K562 (cell line): ENCODE data around the gene ASB10. TPM values are rescaled to one million over a fixed set of nuclear protein-coding genes. Genes with fewer than 3 reads are reported as not detected.

Source experiments
- ERF ChIP-seq: fragments of 450-650 bp; formaldehyde crosslinking; IDR thresholded peaks from 2 replicates; pipeline ENCODE4 v1.4.0; 2020; ENCODE audit warnings: mild to moderate bottlenecking, mixed read lengths
- FOXK2 ChIP-seq, 2 experiments: fragments of 450-650 bp; IDR thresholded peaks in 1 of 2; conservative IDR thresholded peaks in 1 of 2; 2 replicates each; pipeline ENCODE4 v1.6.1; 2016; ENCODE audit warnings: low read depth in 2 of 2, mild to moderate bottlenecking in 1 of 2
- MTA1 ChIP-seq: fragments of 450-650 bp; IDR thresholded peaks from 2 replicates; pipeline ENCODE4 v1.6.1; 2017; ENCODE audit warnings: borderline replicate concordance
- NCOA1 ChIP-seq: fragments of 450-650 bp; IDR thresholded peaks from 2 replicates; pipeline ENCODE4 v1.6.1; 2016; ENCODE audit warnings: low read depth
- PTTG1 ChIP-seq: fragments of 450-650 bp; IDR thresholded peaks from 2 replicates; pipeline ENCODE4 v1.6.1; 2016; ENCODE audit warnings: low read depth, mild to moderate bottlenecking, missing genetic modification characterization, missing compliant biosample characterization
- SAFB2 ChIP-seq: fragments of 200-400 bp; formaldehyde crosslinking; IDR thresholded peaks from 2 replicates; pipeline ENCODE4 v1.6.1; 2018; ENCODE audit warnings: borderline replicate concordance, low read length, low read depth, moderate library complexity; ENCODE audit not compliant: severe bottlenecking
- SAP30 ChIP-seq: fragments of 200-600 bp; sonication (generic); IDR thresholded peaks from 2 replicates; pipeline ENCODE4 v1.6.1; 2012; ENCODE audit warnings: borderline replicate concordance, low read depth, mild to moderate bottlenecking, moderate library complexity, low read length, control low read depth, inconsistent platforms; ENCODE audit not compliant: insufficient read depth, poor library complexity, severe bottlenecking
- ZC3H8 ChIP-seq: fragments of 450-650 bp; IDR thresholded peaks from 2 replicates; pipeline ENCODE4 v1.6.1; 2017
- ZNF146 ChIP-seq: IDR thresholded peaks from one replicate; pipeline ENCODE4 v1.6.1; 2018; ENCODE audit warnings: missing compliant biosample characterization; ENCODE audit not compliant: unreplicated experiment
- ZNF197 ChIP-seq: fragments of 200-800 bp; sonication (Bioruptor generic); IDR thresholded peaks from 2 replicates; pipeline ENCODE4 v1.6.1; 2016; ENCODE audit warnings: low read depth, missing genetic modification characterization, missing compliant biosample characterization
- ZNF253 ChIP-seq: fragments of 250-450 bp; sonication (Bioruptor Pico); conservative IDR thresholded peaks from 2 replicates; pipeline ENCODE4 v1.6.1; 2021; ENCODE audit warnings: mild to moderate bottlenecking
- ZNF583 ChIP-seq: fragments of 250-450 bp; sonication (Bioruptor Pico); IDR thresholded peaks from 2 replicates; pipeline ENCODE4 v1.4.0; 2020
- ZNF780A ChIP-seq: fragments of 250-450 bp; sonication (Bioruptor Pico); IDR thresholded peaks from 2 replicates; pipeline ENCODE4 v1.5.0; 2021; ENCODE audit warnings: mild to moderate bottlenecking
- polyA plus RNA-seq, 8 experiments: library from polyadenylated mRNA; depleted of rRNA in 4 of 8; stranded (reverse) in 5 of 8; unstranded in 3 of 8; fragments of >200 nt; fragmentation: Nextera tagmentation in 2 of 8; fragmentation: Illumina TruSeq in 1 of 8; extraction: Ambion mirVana in 2 of 8; extraction: Trizol in 1 of 8; gene quantifications; 2 replicates each; pipeline versions ENCODE4 v1.2.1 to v1.2.3, GENCODE V29; 2011 to 2014; ENCODE audit warnings: inconsistent platforms in 1 of 8, missing spikeins in 1 of 8
- total RNA-seq, 7 experiments: library from RNA; depleted of rRNA in 6 of 7; stranded (reverse); fragments of >200 nt in 6 of 7; fragmentation: Illumina TruSeq in 2 of 7; extraction: Trizol in 2 of 7; gene quantifications; 2 replicates each; pipeline versions ENCODE4 v1.2.1 to v1.2.3, GENCODE V29; 2011 to 2021; ENCODE audit warnings: low replicate concordance in 1 of 7
- TF ChIP-seq, protein P1 (sequence below): sonication (generic); formaldehyde crosslinking; IDR thresholded peaks from 2 replicates; pipeline ENCODE4 v1.8.1; 2023; ENCODE audit warnings: mild to moderate bottlenecking, missing genetic modification reagents
- TF ChIP-seq, protein P2 (sequence below): fragments of 450-650 bp; IDR thresholded peaks from 2 replicates; pipeline ENCODE4 v1.6.1; 2016; ENCODE audit warnings: mild to moderate bottlenecking
- TF ChIP-seq, protein P3 (sequence below): fragments of 450-650 bp; formaldehyde crosslinking; IDR thresholded peaks from 2 replicates; pipeline ENCODE4 v1.4.0; 2020; ENCODE audit warnings: mild to moderate bottlenecking, moderate library complexity
- TF ChIP-seq, protein P4 (sequence below): fragments of 250-450 bp; sonication (Bioruptor Pico); IDR thresholded peaks from 2 replicates; pipeline ENCODE4 v1.8.0; 2022; ENCODE audit warnings: moderate library complexity, mild to moderate bottlenecking, inconsistent platforms
- TF ChIP-seq, protein P5 (sequence below): fragments of 450-650 bp; formaldehyde crosslinking; IDR thresholded peaks from 2 replicates; pipeline ENCODE4 v1.4.0; 2020; ENCODE audit warnings: mild to moderate bottlenecking, moderate library complexity
- TF ChIP-seq, protein P6 (sequence below): sonication (generic); IDR thresholded peaks from 2 replicates; pipeline ENCODE4 v1.6.1; 2016

Gene ASB10
- total and polyA plus RNA-seq, 9 of the 15 experiments (the other 6 are each of a cell fraction or from before 2014, with no cell fraction given): not detected

DNA sequence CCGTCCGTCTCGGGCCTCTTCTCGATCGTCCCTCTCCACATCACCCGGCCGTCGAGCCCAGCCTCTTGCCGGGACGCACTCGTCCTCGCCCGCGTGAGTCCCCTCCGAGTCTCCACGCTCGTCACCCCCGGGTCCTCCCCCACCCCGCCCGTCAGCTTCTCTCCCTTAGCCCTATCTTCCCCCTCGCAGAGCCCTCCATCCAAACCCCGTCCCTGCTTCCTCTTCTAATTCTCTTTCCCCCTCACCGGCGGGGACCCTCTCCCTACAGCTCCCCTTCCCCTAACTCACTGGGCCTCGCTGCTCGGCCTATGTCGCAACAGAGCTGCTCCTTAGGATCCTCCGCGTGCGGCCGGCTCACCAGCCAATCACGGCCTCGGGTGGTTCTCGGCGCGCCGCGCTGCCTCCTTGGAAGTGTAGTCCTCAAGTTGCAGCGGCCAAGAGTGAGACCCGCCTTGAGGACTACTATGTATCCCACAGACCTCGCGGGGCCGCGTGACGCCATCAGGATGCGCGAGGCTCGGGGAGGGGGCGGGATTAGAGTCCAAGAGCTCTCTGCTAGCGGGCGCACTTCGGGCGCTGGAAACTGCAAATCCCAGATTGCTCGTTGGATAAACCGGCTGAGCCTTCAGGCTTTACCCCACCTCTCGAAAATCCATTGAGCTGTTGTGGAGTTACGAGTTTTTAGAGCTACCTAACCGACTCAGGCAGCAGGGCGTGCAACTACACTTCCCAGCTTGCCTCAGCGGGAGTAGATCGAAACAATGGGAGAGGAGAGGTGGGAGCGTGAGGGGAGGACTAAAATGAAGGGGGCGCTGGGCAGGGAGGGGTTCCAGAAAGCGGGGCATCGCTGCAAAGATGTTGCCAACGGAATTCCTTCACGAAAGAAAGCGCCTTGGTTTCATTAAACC is 40.1 kb upstream of the ASB10 start, which contains the start of gene ABCF2 (continued):
- TF ChIP-seq ZNF780A (CRISPR knock-in tag): no peak
- TF ChIP-seq ZNF583: no peak
- peak; percentile 58 for TF ChIP-seq NCOA1
- TF ChIP-seq SAFB2: no peak
- no peak for TF ChIP-seq ZNF146
- TF ChIP-seq MTA1: peak; percentile 100
- TF ChIP-seq, protein P1, sequence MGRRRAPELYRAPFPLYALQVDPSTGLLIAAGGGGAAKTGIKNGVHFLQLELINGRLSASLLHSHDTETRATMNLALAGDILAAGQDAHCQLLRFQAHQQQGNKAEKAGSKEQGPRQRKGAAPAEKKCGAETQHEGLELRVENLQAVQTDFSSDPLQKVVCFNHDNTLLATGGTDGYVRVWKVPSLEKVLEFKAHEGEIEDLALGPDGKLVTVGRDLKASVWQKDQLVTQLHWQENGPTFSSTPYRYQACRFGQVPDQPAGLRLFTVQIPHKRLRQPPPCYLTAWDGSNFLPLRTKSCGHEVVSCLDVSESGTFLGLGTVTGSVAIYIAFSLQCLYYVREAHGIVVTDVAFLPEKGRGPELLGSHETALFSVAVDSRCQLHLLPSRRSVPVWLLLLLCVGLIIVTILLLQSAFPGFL: no peak
- TF ChIP-seq, protein P2, sequence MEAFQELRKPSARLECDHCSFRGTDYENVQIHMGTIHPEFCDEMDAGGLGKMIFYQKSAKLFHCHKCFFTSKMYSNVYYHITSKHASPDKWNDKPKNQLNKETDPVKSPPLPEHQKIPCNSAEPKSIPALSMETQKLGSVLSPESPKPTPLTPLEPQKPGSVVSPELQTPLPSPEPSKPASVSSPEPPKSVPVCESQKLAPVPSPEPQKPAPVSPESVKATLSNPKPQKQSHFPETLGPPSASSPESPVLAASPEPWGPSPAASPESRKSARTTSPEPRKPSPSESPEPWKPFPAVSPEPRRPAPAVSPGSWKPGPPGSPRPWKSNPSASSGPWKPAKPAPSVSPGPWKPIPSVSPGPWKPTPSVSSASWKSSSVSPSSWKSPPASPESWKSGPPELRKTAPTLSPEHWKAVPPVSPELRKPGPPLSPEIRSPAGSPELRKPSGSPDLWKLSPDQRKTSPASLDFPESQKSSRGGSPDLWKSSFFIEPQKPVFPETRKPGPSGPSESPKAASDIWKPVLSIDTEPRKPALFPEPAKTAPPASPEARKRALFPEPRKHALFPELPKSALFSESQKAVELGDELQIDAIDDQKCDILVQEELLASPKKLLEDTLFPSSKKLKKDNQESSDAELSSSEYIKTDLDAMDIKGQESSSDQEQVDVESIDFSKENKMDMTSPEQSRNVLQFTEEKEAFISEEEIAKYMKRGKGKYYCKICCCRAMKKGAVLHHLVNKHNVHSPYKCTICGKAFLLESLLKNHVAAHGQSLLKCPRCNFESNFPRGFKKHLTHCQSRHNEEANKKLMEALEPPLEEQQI: no peak
- TF ChIP-seq, protein P3, sequence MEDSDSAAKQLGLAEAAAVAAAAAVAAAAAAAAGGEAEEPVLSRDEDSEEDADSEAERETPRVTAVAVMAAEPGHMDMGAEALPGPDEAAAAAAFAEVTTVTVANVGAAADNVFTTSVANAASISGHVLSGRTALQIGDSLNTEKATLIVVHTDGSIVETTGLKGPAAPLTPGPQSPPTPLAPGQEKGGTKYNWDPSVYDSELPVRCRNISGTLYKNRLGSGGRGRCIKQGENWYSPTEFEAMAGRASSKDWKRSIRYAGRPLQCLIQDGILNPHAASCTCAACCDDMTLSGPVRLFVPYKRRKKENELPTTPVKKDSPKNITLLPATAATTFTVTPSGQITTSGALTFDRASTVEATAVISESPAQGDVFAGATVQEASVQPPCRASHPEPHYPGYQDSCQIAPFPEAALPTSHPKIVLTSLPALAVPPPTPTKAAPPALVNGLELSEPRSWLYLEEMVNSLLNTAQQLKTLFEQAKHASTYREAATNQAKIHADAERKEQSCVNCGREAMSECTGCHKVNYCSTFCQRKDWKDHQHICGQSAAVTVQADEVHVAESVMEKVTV: no peak
- peak; percentile 59 to 77; a peak in 2 of 4 replicates for TF ChIP-seq FOXK2 (conservative IDR thresholded peaks at IDR 0.05 in 1 of 2, IDR thresholded peaks at IDR 0.05 in 1 of 2; ENCODE audit: low read depth in 2 of 2)
- TF ChIP-seq, protein P4, sequence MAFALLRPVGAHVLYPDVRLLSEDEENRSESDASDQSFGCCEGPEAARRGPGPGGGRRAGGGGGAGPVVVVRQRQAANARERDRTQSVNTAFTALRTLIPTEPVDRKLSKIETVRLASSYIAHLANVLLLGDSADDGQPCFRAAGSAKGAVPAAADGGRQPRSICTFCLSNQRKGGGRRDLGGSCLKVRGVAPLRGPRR (CRISPR knock-in tag): no peak
- peak; percentile 89; the same call in 1 of the 2 replicates for TF ChIP-seq ZNF197
- no peak; the same call in 1 of the 2 replicates for TF ChIP-seq ERF (CRISPR knock-in tag)
- TF ChIP-seq, protein P5, sequence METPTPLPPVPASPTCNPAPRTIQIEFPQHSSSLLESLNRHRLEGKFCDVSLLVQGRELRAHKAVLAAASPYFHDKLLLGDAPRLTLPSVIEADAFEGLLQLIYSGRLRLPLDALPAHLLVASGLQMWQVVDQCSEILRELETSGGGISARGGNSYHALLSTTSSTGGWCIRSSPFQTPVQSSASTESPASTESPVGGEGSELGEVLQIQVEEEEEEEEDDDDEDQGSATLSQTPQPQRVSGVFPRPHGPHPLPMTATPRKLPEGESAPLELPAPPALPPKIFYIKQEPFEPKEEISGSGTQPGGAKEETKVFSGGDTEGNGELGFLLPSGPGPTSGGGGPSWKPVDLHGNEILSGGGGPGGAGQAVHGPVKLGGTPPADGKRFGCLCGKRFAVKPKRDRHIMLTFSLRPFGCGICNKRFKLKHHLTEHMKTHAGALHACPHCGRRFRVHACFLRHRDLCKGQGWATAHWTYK: peak; percentile 81; the same call in 1 of the 2 replicates
- TF ChIP-seq SAP30: peak; percentile 83
- TF ChIP-seq PTTG1 (tag): no peak
- TF ChIP-seq ZC3H8: peak; percentile 18; the same call in 1 of the 2 replicates
- TF ChIP-seq, protein P6, sequence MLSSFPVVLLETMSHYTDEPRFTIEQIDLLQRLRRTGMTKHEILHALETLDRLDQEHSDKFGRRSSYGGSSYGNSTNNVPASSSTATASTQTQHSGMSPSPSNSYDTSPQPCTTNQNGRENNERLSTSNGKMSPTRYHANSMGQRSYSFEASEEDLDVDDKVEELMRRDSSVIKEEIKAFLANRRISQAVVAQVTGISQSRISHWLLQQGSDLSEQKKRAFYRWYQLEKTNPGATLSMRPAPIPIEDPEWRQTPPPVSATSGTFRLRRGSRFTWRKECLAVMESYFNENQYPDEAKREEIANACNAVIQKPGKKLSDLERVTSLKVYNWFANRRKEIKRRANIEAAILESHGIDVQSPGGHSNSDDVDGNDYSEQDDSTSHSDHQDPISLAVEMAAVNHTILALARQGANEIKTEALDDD: no peak
- no peak; the same call in 1 of the 2 replicates for TF ChIP-seq ZNF253 (CRISPR knock-in tag)
